SK-N-MC (cell line): Measurements from ENCODE around the gene BCAT1.

Experiments
- EZH2 ChIP-seq: fragments of 200-600 bp; sonication (generic); IDR thresholded peaks from one replicate; pipeline ENCODE4 v1.6.1; 2017; ENCODE audit warnings: antibody characterized with exemption
- FOXP2 ChIP-seq: optimal IDR thresholded peaks from 2 replicates; pipeline ENCODE3; 2011; ENCODE audit warnings: mild to moderate bottlenecking, moderate library complexity; ENCODE audit not compliant: insufficient read depth; ENCODE audit errors: extremely low read length, control extremely low read depth
- POLR2AphosphoS5 ChIP-seq: IDR thresholded peaks from 2 replicates; pipeline ENCODE4 v1.6.1; 2012; ENCODE audit warnings: mild to moderate bottlenecking, low read depth, low read length, borderline replicate concordance

DNA sequence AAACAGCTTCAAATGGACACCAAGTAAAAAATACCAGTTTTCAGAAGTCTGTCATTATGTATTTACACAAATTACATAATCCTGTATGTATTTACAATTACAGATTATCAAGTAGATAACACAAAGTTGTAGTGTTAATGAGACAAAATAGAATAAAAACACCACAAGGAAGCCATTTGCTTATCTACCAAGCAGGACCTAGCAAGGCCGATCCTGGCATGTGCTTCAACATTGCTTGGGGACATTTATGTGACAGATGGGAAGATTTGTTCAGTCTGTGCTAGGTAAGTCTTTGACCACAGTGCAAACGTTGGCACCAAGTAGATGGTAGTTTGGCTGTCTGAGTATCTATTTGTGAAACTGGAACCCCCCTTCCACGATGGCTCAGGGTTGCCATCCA lies 35.8 kb downstream of the BCAT1 start:
- TF ChIP-seq EZH2 (no peak), POLR2AphosphoS5 (no peak), FOXP2 (no peak)
